GM19099 (cell line): ENCODE results near the gene HK1.

ENCODE experiments used
- POLR2A ChIP-seq: IDR thresholded peaks from 3 replicates; pipeline ENCODE4 v1.6.1; 2011; ENCODE audit warnings: low read depth; ENCODE audit not compliant: insufficient read length; ENCODE audit errors: extremely low read depth

The HK1 gene

DNA sequence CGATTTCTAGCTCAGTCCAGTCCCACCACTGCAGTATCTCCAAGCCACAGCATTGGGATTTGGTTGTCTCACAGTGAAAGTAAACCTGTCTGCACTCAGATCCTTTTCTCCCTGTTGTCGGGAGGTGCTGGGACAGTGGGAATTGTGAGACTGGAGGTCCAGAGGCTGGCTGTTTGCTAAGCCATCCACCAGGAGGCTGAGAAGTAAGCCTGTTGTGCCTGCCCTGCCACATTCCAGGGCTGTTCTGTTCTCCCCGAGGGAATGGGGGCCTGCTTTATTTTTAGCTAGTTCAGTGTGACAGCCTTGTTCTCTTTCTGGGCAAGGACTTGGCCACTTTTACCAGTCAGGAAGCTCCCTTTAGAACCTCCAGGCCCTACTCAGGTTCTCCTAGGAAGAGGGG lies 54.9 kb downstream of the HK1 start:
- no peak for TF ChIP-seq POLR2A

DNA sequence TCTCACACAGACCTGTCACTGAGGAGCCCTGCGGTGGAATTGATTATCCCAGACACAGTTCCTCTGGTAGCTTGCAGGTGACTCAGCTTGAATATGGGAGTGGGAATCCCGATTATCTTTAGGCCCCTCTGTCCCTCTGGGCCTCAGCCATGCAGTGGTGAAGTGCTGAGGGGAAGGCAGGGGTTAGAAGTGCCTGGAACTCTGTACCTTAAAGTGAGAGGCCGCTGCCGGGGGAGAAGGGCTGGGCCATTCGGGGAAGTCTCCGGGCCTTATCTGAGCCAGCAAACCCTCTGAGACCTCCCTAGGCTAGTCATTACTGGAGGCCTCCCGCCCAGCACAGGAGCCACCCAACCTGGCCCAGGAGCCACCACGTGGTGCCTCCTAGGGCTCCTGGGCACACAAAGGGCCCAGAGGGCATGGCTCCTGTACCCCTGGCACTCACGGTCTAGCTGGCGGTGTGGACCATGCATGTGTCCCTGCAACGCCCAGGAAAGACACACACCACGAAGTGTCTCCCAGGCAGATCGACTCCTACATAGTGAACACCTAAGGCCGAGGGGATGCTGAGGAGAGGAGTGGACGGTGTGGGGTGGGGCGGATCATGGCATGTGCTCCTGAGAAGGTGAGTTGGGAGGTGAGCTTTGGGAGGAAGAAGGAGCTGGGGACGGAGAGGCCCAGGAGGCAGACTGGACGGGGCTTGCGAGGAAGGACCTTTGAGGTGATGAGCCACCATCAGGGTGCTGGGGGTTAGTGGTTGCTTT lies 56.2 kb downstream of the HK1 start:
- peak; percentile 12 for TF ChIP-seq POLR2A

DNA sequence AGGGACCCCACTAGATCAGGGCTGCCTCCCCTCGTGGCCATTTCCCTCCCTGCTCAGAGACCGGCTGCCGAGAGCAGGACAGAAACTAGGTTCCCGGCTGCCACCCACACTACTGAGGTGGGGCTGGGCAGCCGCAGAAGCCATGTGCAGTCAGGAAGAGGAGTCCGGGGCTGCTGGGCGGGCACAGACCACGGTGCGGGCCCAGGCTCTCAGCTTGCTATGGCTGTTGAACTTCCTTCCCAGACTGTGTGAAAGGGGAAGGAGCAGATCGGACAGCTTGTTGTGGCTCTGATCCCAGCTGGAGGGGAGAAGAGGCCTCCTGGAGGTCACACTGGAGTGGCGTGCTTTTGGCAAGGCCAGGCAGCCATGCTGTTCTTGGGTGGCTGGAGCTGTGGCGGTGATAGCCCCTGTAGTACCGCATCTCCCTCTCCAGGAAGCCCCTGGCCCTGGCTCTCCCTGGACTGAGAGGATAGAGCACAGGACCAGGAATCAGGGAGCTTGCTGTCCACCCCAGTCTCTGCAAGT lies 56.8 kb downstream of the HK1 start:
- TF ChIP-seq POLR2A: peak; percentile 4

GRCh38 chr10:69335613-69336012 lies 57.3 kb downstream of the HK1 start:
- no peak for TF ChIP-seq POLR2A

- no peak for TF ChIP-seq POLR2A
Measured at GRCh38 chr10:69336952-69337295, 58.6 kb downstream of the HK1 start.

DNA sequence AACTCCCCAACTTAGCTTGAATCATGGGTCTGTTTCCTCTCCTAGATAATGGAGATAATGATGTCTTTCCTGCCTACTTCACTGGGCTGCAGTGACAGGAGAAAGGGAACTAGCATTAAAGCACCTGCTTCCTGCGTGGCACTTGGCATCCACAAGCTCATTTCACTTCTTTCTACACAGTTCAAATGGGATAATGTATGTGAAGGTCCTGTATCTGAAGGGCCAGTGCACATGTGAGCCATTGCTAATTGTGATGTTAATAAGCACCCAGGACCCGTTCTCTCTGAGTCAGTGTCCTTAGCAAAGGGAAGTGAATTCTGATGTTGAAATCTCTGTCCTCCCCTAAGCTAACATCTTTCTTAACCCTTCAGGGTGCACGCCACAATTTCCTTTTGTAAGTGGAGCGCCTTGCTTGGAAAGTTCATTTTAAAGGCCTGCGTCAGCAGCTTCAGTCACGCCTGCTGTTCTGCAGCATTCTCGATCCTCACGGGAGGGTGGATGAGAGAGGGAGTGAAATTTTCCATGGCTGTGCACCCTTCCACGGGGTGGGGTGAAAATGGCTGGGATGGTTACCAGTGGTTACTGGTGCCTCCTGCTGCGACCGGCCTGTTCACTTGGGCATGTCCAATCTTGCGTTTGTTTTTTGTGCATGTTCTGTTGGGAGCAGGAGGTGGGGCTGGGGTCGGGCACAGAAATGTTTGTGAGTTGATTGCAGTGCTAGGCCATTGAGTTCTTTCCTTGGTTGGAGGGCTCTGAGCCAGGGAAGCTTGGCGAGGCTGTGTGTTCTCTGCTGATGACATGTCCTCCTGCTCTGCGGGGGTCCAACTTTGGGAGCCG lies 59.2 kb downstream of the HK1 start:
- TF ChIP-seq POLR2A: no peak

DNA sequence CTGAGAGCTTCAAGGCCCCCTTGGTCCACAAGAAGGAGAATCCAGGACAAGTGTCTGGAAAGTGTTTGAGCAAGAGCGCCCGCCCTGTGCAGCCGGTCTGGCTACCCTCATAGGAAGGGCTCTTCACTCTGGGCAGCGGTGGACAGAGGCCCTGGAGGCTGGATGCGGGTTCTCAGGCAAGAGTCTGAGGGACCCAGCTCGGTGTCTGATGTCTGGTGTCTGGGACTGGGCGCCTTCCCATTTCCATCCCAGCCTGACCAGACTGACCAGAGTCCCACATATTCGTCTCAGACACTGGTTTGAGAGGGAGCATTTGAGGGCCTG lies 59.8 kb downstream of the HK1 start:
- no peak for TF ChIP-seq POLR2A

DNA sequence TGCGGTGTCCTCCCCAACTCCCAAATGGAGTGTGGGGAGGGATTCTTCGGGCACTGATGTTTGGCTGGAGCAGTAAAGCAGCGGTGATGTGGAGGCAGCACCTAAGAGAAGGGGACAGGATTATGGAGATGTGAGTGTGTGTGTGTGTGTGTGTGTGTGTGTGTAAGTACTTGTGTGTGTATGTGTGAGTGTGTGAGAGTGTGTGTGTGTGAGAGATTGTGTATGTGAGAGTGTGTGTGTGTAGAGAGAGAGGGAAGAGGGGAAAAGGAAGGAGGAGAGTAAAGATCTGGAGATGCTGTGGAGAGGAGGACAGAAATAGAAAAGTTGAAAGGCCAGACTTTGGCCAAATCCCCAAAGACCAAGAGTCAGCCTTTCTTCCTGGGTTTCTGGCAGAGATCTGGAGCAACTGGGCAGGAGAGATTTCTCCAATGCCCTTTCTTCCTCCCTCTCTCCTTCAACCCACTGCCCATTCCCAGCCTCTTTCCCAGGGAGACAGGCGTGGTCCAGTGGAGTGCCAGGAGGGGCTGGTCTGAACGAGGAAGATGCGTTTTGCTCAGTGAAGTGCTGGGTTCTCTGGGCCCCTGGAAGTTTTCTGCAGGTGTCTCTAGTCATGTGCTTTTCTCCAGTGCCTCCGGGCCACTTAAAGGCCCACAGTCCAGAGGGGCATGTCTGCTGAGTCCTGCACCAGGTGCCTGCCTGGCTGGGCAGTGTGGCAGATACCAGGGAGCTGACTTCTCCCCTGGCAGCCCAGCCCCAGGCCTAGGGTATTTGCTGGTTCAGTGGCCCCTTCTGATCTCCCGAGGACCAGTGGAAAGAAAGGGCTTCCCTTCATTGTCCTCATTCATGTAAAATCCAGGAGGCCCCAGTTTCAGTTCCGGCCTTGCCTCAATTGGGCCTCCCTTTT lies 60.5 kb downstream of the HK1 start:
- TF ChIP-seq POLR2A: no peak

- TF ChIP-seq POLR2A: no peak
Measured at GRCh38 chr10:69340695-69341094, 62.4 kb downstream of the HK1 start.

DNA sequence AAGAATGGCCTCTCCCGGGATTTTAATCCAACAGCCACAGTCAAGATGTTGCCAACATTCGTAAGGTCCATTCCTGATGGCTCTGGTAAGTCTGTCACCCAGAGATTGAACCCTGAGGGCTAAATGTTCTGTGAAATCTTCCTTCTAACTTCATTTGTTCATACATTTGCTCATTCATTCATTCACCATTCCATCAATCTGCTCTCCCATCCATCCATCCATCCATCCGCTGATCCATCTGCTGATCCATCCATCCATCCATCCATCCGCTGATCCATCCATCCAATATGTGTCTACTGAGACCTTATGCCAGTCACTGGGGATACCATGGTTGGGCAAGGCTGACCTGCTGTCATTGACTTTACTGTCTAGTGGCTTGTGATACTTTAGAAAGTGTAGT lies 65.6 kb downstream of the HK1 start:
- TF ChIP-seq POLR2A: no peak

DNA sequence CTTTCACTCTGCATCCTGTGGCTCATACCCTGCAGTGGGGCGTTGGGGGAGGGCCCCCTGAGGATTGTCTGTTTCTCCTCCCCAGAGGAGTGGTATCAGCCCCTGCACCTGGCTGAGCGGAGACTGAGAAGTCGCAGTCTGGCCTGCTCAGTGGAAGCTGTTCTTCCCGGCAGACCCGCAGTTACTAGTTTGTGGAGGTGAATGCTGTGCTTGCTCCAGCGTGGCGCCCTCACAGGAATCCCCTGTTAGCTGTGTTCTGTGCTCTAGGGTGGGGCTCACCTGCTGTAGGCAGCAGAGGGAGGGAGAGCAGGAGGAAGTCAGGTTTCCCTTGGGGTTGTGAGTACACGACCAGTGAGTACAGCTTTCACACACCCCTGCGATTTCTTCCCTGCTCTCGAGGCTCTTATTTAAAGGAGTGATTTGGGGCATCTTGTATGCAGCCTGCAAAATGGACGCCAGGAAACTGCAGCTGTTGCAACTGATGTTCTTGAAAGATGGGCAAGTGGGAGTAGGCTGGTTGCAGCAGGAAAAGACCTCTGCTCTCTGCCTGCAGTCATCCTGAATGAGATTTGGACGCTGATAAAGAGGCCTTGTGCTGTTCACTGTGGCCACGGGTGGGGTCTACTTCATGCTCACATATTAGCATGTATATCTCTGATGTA lies 66.4 kb downstream of the HK1 start:
- TF ChIP-seq POLR2A: no peak

- TF ChIP-seq POLR2A: no peak
Measured at GRCh38 chr10:69345402-69345801, 67.1 kb downstream of the HK1 start.

- no peak for TF ChIP-seq POLR2A
Measured at GRCh38 chr10:69345890-69346474, 67.7 kb downstream of the HK1 start.

DNA sequence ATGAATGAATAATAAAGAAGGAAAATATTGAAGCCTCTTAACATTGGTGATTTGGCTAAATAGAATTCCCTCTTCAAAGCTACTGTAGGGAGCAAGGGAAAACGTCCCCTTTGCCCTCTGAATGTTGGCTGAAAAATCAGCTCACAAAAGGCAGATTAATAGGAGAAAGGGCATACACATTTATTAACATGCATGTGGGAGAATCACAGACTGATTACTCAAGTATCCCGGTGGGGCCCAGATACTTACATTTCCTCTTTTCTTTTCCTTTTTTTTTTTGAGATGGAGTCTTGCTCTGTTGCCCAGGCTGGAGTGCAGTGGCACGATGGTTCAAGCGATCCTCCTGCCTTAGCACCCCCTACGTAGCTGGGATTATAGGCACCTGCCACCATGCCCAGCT lies 68.5 kb downstream of the HK1 start:
- no peak for TF ChIP-seq POLR2A
